SHP77 (cell line): ENCODE measurements around the gene KIF24.
"Not testable (repeated sequence)": the region's sequence is repeated elsewhere in the genome, so short reads cannot be mapped to it uniquely, and the experiment has no call there.

Experiments used
- DNase-seq, 2 experiments: peaks; one replicate each; lab custom pipeline; 2025; lab: John Stamatoyannopoulos, UW

Gene KIF24

GRCh38 chr9:34365282-34365681 lies 36.2 kb upstream of the KIF24 start:
- no peak for DNase-seq

DNA sequence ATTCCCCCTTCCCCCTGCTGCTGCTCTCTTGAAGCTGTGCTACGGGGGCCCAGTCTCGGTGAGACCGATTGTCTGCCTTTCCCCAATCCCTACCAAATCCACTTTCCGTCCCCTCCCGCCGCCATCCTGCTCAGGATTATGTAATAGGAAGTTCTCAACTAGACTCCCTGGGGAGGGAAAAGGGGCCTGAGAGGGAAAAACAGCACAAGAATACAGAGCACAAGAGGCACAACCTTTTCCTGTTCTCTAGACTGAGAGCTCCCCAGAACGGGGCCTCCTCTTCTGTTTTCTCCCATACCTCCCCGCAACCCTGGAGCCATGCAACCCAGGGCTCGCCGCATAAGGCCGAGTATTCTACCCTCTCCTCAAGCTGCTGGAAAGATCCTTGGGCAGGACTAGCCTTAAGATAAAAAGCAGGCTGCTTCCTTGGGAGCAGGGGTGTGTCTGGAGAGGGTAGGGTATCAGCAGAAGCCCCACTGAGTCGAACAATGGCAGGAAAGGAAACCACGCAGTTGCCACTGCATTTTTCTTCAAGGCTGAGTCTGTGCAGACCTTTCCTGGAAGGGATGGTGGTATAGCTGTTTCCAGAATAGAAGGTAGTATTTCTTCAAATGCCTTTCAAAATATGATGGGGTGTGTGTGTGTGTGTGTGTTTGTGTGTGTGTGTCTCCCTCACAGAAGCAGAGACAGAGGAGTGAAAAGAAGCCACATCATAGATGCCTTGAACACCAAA lies 34.7 kb upstream of the KIF24 start:
- no peak for DNase-seq

DNA sequence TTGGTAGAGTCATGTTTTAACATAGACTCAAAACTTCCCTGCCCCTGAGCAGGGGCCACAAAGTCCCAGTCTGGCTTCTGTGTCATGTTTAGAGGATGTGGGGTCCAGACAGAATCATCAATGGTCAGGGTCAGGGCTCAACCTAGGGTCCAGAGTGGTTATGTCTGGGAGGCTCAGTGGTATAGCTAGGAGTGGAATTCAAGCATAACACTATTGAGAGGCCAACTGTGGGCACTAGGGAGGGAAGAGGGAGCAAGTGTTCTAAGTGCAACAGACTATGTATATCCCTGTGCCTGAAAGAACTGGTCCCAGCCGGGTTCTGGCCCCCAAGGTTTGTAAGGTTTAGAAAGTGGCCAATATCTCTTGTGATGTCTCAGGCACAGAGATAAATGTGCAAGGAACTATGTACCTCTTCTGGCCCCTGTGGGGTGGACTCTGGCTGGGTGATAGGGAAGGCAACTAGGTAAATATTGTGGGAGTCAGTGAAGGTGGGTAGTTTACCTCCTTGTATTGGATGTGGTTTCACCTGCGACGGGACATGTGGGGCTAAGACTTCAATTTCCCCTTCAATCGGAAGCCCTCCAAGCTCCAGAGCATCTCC lies 33.6 kb upstream of the KIF24 start:
- DNase-seq: no peak

GRCh38 chr9:34352957-34353356 lies 23.9 kb upstream of the KIF24 start:
- DNase-seq: not testable (repeated sequence)

GRCh38 chr9:34352122-34352652 lies 23.1 kb upstream of the KIF24 start:
- DNase-seq: not testable (repeated sequence)

DNA sequence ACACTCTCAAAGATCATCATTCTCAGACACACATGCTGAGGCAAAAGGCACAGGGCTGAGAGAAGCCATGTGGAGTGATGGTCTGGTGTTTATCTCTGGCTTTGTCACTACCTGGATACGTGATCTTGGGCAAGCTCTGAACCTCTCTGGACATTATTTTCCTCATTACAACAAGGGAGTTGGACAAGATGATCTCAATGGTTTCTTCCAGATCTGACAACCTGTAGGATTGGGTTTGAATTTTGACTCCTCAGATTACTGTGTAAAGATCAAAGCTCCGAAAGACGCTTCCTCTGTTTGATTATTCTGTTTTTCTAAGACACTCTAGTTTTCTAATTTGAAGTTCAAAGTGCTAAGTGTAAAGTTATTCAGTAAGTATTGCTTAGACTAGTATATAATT lies 20.3 kb upstream of the KIF24 start:
- no peak for DNase-seq

- no peak for DNase-seq
Measured at GRCh38 chr9:34347800-34348158, 18.7 kb upstream of the KIF24 start.

- no peak for DNase-seq
Measured at GRCh38 chr9:34346873-34347799, 18.1 kb upstream of the KIF24 start.

DNA sequence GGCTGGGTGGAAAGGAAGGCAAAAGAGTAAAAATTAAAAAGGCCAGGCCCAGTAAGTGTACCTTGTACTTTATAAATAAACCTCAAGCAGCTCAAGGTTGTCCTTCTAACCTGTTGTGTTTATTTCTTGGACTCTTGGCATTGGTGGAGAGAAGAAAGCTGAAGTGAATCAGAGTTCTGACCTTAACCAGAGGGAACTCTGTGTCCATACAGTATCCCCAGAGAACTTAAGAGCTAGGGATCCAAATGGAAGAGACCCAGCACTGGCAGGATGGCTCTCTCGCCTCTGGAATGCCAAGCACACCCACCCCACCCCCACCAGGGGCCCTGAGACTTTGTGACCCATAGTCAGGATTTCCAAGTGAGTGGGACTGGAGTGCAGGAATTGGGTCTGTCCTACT lies 14.5 kb upstream of the KIF24 start:
- DNase-seq: no peak

GRCh38 chr9:34343090-34343489 lies 14.0 kb upstream of the KIF24 start:
- DNase-seq: no peak

GRCh38 chr9:34341659-34342295 lies 12.7 kb upstream of the KIF24 start:
- DNase-seq: no peak

- DNase-seq: no peak
Measured at GRCh38 chr9:34338665-34339385, 9.8 kb upstream of the KIF24 start.

- not testable (repeated sequence) for DNase-seq
Measured at GRCh38 chr9:34338079-34338478, 9.0 kb upstream of the KIF24 start.

DNA sequence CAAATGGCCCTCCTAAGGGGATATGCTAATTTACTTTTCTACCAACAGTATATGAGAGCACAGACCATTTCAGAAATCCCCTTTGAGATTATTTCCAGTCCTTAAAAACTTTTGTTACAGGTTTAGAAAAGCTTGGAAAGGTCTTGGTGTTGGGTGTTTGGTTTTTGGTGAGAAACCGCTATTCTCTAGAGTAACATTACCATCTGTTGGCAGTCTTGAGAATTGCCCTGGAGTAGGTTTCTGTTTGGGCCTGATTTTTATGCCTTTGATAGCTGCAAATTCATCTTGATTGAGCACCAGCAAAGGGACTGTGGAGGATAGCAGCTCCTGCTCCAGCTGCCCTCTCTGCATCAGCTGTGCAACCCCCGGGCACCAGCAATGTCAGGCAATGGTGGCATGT lies 8.3 kb upstream of the KIF24 start:
- DNase-seq: no peak

DNA sequence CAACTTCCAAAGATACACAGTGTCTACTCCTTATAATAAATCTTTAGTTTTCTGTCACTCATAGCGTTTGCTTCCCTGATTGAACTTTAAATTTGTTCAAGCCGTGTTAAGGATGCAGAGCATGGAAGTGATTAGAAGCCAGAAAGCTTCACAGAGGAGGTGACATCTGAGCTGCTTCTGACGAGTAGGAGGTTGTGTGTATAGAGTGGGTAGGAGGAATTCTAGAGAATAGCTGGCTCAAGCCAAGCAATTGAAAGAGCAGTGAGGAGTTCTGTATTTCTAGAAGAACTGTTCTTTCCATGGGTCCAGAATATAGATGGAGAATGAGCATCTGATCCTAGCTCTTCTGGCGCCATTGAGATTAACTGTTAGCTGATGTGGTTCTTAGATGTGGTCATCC lies 6.3 kb upstream of the KIF24 start:
- DNase-seq: no peak

- DNase-seq: no peak
Measured at GRCh38 chr9:34334916-34335315, 5.8 kb upstream of the KIF24 start.

DNA sequence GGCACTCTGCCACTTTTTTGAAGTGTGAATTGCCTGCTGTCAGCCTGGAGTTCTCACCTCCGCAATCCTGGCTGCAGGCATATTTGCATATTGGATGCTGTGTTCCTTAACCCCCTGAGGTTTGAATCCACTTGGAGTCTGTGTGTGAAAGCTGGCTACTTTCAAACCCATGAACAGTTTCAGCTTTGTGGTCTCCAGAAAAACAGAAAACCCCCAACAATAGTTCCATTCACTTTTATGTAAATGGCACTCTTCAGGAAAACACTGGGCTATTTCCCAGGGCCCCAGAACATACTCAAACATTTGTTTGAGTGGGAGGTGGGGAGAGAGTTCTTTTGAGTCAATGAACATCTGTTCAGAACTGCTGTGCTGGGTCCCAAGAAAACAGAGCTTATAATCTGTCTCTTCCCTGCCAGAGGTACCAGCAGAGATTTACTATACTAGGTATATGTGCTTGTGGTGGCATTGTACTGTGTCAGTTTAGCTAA lies 5.3 kb upstream of the KIF24 start:
- DNase-seq: no peak

- DNase-seq: no peak
Measured at GRCh38 chr9:34333836-34334235, 4.8 kb upstream of the KIF24 start.

- peak; percentile 4 to 16 for DNase-seq
Measured at GRCh38 chr9:34332076-34332964, 3.3 kb upstream of the KIF24 start.

- no peak for DNase-seq
Measured at GRCh38 chr9:34331196-34331595, 2.1 kb upstream of the KIF24 start.
